NCI-H748 (cell line): ENCODE data around the gene MACROD2.

Experiments
- DNase-seq: peaks from one replicate; lab custom pipeline; 2025; ENCODE audit not compliant: unreplicated experiment; lab: John Stamatoyannopoulos, UW

The MACROD2 gene

DNA sequence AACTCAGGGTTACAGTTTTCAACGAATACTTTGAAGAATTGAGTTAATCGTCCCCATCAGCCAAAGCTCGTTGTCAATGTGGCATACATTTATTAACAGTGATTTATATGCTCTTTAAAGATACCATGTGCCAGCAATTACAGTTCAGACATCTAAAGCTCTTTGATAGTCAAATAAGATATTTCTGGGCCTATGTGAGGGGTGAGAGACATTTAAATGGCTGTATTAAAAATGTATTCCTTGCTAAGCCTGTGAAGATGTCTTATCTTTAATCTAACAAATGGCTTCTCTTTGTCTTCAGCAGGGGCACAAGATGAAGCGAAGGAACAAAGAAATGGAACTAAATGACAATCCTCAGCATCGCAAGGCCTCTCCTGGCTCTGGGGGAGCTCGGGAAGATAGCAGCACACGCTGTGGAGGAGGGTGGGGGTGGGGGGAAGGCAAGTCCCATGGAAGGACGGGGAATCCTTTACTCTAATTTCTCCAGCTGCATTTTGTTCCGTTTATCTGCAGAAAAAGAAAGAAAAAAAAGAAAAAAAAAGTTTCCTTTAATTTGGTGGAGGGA, 2054.3 kb downstream of the MACROD2 start:
- no peak for DNase-seq

DNA sequence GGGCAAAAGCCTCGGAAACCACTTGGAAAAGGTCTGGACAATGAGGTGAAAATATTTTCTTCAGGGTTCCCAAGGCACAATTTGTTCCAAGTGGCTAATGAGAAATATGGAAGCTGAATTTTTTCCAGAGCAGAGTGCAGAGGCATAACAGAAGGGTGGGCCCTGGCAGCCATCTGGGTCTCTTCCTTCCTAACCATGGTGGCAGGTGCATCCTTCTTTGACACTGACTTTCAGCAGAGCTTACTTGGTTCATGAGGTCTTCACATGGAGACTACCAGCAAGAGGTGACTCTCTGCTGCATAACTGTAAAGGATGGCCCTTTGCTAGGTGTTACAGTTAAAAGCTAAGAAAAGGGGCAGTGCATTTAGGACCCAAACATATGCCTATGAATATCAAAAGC, 2055.1 kb downstream of the MACROD2 start:
- no peak for DNase-seq

DNA sequence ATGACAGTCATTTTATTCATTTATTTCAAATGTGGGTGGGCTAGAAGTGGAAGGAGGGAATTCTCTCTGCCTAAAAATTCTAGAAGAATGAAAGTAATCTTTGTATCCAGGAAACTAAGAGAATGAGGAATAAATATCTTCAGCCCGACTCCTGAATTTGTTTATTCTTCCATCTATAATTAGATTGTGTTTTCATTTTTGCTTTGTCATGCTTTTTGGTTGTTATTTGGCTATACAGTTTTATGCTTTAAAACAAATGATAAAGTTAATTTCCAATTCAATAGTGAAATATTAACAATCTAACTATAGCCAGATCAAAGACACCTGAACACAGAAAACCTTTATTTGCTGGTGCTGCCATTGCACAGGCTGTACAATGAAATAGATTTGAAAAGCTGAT, 2056.7 kb downstream of the MACROD2 start:
- no peak for DNase-seq

DNA sequence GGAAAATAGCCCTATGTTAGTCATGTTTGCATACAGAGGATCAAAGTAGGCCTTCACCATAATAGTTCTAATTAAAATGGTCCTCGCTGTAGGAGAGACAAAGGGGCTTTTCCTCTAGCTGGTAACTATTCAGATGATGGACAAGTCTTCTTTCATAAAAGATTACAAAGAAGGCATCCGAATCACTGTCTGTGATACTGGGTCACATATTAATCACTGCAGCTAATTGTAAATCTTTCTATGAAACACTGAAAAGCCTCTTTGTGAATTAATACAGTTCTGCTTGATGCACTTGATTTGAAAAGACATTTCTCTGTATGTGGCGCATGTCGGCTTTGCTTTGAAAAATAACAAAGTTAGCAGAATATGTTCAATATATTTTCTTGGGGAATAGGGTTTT, 2057.1 kb downstream of the MACROD2 start:
- no peak for DNase-seq

DNA sequence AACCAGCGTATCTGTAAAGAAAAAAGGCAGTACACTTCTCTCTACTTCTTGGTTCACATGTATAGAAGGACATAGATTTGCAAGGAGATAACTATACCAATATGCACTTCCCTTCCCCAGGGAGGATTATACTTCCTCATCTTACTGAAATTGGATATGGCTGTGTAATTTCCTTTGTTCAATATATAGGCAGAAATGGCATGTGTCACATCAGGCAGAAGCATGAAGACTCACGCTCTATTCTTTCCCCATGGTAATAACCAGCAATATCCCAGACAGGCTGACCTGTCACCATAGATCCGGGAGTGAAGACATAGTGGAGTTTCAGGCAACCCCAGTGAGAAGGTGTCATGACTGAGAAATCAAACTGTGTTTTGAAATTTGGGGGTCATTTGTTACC, 2059.7 kb downstream of the MACROD2 start:
- DNase-seq = no peak

DNA sequence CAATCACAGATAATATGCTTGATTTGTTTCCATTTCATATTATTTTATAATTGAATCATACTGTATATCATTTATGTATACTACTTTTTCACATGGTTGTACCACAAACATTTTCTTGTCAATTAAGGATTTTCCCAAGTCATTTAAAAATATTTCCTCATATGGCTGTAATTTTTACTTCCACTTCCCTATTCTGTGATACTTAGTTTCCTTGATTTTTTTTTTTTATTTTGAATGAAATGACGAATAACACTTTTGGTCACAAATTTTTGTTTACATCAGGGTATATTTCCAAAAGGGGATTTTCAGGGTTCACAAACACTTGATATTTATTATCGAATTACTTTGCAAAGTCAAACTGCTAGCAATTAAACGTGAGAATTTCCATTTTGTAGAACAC, 2062.3 kb downstream of the MACROD2 start:
- DNase-seq = no peak

DNA sequence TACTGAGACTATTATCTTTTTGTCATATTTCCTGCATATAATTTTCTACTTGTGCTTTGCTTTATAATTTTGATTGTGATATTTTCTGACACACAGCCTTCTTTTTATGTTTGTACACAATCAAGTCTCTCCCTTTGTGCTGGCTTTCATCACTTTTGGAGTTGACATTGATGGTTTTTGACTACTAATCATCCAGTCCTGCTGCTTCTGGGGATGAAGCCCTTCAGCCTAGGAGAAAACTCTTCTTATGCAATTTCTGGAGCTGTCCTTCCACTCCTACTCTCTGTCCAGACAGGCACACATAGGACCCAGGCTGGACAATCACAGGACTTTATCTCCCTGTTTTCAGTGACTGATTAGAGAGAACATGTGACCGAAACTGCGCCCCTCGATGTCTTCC, 2063.0 kb downstream of the MACROD2 start:
- no peak for DNase-seq

DNA sequence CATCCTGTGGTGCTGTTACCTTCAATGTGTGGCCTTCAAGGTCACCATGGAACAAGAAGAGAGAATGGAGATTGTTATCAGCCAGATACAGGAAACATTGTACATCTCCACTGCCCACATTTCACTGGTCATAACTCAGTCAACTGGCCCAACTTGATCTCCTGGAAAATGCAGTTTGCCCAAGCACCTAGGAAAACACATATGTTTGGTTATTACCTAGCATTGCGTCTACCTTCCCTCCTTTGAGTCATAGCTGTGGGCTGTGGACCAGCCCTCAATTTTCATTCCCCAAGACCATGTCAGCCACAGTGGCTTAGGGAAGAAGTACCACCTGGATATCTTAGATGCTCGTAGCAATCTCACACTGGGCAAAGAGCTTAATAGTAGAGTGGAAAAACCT, 2064.5 kb downstream of the MACROD2 start:
- no peak for DNase-seq

DNA sequence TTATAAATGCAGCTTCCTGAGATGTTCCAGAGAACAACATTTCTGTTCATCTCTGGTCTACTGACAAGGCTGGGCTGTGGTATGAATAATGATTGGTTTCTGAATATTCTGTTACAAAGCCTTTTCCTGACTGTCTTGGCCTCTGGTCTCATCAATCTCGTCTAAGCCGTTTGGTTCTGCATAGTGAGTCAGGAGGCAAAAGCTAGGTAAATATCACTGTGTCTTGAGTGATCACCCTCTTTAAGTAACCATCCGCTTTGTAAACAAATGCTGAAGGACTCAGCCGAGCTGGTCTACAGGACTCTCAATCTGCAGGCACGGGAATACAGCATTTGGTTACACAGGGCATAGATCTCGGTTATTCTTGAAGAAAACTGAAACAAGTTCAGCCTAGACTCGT, 2066.0 kb downstream of the MACROD2 start:
- no peak for DNase-seq

DNA sequence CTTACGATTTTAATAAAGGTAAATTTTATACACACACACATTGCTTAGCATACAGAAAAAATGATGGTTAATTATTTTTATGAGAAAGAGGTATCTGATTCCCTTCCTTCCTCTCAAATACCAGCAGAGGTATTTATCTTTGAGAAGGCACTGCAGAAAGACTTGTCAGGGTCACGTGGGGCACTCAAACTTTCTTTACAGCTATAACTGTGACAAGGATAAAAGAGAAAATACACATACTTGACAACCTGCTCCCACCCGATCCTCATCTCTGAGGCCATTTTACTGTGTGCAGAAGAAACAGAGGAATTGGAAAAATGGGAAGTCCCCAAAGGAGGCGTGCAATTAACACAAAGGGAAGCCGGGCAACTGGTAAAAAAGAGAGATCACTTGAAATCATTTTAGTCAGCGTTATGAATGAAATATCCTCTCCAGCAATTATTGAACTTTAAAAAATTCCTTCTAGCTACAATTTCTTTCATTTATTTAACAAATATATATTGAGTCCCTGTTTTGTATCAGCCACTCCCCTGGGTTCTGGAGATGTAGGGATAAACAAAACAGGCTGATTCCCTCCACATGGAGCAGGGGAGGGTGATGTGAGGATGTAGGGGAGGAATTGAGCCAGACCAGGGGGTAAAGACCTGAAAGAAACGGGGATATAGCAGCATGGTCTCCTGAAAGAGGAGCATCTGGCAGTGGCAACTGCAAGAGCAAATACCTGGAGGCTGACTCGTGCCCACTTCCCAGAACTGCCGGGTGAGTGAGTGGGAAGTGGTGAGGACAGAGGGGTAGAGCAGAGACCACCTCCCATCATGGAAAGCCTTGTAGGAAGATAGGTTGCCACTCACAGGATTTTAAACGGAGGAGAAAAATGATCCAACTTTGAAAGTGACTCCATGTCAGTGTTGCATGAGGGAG, 2067.6 kb downstream of the MACROD2 start:
- no peak for DNase-seq

DNA sequence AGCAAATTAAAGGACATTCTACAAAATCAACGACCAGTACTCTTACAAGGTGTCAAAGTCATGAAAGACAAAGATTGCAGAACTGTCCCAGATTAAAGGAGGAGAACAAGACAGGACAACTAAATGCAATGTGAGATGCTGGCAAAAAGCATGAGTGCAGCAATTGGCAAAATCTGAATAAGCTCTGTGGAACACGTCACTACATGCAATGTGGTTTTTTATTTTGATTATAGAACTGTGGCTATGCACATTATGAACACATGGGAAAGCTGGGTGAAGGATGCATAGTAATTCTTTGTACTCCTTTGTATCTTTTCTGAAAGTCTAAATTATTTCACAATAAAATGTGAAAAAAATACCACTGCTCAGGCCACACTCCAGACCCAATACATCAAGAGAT, 2068.6 kb downstream of the MACROD2 start:
- DNase-seq = no peak

DNA sequence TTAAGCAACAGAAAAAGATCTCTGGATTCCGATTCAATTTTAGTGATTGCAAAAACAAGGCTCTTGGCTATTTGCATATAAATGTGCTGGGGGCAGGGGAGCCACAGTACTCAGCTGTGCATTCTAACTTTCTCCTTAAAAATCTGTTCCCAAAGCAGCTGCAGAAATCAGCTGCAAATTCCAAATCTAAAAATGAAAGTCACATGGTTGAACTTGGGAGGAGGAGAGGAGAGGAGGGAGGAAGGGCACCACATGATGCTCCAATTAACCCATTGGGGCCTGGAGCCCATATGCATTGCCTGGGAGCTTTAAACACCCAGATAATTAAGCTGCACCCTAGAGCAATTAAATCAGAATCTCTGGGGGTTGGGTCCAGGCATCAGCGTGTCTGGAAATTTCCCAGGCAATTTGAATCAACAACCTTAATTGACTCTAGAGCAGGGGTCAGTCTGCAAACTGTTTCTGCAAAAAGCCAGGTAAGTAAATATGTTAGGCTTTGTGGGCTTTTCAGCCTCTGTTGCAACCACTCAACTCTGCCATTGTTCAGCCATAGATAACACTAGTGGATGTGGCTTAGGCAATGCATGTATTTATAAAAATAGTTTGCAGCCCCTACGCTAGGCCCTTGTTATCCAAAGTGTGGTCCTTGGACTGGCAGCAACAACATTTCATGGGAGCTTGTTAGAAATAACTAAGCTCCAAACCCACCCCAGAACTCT, 2069.8 kb downstream of the MACROD2 start:
- DNase-seq = peak; percentile 37

DNA sequence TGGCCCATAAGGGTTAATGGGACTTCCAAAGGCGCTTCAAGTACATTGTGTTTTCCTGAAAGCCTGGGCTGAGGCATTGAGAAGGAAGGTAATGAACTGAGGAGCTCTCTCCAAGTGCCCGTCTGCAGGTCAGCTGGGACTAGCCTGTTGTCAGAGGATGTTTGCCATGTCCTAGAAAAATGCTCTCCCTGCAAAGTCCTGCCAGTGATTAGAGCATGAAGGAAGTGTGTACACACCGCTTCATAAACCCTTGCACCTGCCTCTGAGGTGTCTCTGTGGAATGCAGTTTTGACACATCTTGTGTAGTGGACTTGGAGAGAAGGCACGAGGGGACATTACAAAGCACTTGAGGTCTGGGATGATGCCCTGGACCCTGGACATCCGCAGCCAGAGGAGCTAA, 2071.3 kb downstream of the MACROD2 start:
- no peak for DNase-seq

DNA sequence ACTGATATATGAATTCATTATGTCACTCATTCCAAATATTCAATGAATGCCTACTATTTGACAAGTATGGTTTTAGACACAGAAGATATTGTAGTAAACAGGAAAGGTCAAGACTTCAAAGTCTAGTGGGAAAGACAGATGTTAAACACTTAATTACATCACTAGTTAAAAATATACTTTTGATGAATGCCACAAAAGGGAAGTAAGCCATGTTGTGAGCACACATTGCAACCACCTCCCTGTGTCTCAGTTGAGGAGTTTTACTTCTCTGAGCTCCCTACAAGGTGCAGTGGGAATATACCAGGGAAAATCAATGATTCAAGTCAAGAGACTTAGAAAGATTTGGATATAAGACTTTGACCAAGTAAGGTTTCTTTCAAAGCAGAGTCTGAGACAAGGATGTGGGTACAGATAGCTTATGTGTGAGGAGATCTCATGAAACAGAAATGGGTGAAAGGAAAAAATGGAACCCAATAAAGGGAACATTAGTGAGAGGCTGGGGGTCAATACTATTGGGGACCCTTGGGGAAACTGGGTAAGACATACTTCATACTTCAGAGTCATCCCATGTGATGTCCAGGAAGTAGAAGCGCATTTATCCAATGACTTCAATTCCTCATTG, 2074.2 kb downstream of the MACROD2 start:
- no peak for DNase-seq

DNA sequence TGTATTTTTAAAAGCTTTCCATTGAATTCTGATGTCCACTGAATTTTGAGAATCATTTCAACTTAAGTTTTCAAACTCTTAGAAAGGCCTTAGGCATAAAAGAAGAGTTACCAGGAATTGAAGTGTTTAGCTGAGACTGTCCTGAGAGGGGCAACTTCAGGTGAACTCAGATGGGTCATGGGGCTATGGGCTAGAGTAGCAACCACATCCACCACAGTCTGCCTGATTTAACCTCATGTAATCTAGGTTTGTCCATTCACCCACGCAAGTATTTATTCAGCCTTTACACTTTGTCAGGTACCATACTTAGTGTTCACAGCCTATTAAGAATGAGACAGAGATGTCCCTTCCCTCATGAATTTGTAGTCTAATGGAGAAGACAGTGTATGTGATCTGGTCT, 2076.9 kb downstream of the MACROD2 start:
- DNase-seq = no peak

DNA sequence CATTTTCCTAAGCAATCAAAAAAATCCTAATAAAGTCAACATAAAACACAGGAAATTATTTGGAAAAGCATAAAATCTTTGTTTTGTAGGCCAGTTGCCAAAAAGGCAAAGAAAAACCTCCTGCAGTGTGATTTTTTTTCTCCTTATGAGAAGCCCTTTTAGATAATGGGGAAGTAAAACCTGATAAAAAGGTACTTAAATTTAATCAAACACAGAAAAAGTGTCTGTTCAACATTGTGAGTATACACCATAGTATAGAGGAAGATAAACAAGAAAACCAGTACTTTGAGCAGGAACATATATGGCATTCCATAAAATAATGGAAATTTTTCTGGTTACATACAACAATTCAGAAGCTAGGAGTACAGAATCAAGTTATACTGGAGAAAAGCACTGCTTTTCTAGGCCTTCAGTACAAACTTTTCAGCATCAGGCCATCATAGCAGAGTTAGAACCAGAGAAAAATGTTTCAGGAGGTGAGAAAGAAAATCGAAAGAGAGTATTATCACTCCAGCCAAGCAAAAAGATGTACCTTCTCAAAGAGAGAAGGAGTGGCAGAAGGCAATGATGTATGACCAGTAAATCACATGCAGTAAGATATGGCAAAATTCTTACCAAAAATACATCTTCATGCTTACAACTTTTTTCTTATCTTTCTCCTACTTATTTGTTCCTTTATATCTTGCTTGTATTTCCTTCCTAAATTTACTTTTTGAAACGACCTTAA, 2083.0 kb downstream of the MACROD2 start:
- DNase-seq = no peak

DNA sequence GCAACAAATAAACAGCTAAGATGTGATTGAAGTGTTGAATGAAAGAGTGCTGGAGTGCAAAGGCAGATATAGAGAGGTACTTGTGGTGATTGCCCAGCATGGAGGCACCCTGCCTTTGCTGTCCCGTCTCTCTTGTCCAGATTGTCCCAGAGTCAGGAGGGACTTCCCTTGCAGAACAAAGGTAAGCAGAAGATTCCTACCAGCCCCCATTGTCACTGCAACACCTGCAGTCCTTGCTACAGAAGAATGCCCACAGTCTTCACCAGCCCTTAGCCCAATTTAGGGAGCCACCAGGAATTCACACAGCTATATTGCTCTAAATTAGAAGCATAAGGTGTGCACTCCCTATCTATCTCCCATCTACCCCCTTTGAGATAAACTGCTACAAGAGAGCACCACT, 2086.1 kb downstream of the MACROD2 start:
- DNase-seq = no peak

DNA sequence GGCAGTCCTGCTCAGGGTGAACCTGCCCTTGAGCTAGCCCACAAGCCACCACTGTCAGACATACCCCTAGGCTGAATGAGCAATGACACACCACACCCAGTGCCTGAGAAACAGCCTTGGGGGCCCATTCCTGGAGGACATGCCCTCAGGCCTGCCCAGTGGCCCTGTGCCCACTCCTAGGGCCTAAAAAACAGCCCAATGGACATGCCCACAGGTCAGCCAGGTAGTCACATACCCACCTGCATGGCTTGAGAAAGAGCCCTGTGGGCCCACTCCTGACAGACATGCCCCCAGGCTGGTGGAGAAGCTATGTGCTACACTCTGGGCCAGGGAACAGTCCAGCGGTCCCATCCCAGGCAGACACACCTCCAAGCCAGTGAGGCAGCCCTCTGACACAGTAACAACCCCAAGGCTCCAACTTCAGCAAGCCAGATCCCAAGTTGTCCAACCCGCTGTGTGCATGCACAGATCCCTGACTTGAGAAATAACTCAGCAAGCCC, 2086.8 kb downstream of the MACROD2 start:
- no peak for DNase-seq

DNA sequence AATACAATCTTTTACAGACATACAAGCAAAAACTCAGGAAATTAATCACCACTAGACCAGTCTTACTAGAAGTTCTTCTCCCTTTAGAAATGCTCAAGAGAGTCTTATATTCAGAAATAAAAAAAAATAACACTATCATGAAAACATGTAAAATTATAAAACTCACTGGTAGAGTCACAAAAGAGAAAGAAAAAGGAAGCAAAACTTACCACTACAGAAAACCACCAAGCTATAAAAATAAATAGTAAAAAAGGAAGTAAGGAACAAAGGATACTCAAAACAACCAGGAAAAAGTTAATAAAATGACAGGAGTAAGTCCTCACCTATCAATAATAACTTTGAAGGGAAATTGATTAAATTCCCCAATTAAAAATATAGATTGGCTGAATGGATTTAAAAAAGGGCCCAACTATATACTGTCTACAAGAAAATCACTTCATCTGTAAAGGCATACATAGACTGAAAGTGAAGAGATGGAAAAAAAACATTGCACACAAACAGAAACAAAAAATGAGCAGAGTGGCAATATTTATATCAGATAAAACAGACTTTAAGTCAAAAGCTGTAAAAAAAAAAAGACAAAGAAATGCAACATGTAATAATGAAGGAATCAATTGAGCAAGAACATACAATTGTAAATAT, 2088.4 kb downstream of the MACROD2 start:
- no peak for DNase-seq

DNA sequence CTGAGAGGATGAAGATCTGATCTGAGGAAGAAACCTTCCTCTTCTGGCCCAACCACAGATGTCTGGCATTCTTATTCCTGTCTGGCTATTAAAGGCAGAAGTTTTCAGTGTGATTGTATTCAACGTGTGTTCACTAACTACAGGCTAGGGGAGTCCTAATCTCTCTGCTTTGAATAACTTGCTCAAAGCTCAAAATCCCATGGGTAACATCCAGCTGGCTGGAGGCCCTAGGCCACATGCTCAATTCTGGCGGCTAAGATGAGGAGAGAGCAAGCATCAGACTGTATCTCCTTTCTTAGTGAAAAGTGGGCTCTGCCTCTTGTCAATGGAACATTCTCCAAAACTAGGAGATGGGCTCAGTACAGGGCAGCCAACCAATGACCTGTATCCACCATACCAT, 2099.9 kb downstream of the MACROD2 start:
- DNase-seq = no peak
